Kidney capillary endothelial cell (primary cell): Measurements from ENCODE around the gene EIF2AK3.
"Not testable (repeated sequence)": the region's sequence is repeated elsewhere in the genome, so short reads cannot be mapped to it uniquely, and the experiment has no call there.

Experiments used
- DNase-seq: peaks from one replicate; pipeline ENCODE4 v3.0.0-alpha.2; 2018; ENCODE audit warnings: low spot score

Gene EIF2AK3

DNA sequence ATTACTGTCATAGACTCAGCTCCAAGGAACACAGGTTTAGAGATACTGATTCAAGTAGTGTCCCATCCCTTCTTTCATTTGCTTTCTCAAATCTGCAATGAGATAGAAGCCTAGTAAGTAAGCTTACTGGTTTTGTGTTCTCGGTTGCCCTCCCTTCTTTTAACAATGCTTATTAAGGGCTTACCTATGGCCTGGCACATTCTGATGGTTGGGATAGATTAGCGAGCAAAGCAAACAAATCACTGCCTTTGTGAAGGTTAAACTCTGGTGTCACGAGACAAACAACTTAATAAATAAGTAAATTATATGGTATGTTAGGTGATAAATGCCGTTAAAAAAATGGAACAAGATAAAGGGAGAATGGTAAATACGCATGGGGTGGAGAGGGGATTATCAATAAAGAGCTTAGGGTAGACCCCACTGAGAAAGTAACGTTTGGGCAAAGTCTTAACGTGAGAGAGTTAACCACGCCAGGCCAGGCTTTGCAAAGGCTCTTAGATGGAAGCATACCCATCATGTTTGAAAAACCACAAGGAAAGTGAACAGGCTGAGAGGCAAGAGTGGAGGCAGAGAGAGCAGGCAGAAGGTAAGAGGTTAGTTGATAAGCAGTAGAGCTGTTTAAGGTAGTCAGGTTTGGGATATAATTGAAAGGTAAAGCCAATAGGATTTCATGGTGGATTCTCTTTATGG, 31.0 kb downstream of the EIF2AK3 start:
- no peak for DNase-seq

DNA sequence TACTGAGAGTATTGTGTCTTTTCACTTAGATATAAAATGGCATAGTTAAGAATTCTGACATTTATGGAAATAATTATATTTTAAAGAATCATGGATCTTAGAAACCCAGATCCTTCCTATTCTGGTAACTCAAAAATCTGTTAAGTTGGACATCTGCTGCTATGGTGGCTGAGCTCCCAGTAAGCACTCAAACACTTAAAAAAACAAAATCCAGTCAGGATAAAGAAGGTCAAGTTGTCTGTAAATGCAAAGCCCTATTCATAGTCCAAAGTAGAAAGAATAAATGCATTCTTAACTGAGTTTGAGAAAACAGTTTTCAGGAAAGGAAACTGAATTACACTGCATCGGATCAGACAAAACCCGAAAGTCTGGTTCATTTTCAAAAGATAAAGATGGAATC, 35.6 kb downstream of the EIF2AK3 start:
- no peak for DNase-seq

- DNase-seq, result peak; percentile 67
Observed at GRCh38 chr2:88590998-88591613, 36.2 kb downstream of the EIF2AK3 start.

DNA sequence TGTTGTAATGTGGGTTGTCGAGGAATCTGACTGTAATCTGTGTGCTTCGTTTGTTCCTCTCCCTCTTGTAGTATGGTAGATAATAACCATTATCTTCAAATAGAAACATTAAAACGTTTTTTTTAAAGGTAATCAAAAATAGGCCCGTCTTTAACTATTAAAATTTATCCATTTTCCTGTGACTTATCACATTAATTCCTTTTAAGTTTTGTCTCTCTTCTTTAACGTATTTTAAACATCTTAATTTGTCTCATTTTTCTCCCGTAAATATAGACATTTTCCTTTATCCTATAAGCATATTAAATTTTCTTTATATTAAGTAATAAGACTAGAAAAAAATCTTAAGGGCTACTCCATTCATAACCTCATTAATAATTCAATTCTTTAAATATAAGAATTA, 41.3 kb downstream of the EIF2AK3 start:
- no peak for DNase-seq

GRCh38 chr2:88582030-88582429, 45.2 kb downstream of the EIF2AK3 start:
- DNase-seq, result peak; percentile 36

GRCh38 chr2:88580088-88580487, 47.2 kb downstream of the EIF2AK3 start:
- DNase-seq, result no peak

DNA sequence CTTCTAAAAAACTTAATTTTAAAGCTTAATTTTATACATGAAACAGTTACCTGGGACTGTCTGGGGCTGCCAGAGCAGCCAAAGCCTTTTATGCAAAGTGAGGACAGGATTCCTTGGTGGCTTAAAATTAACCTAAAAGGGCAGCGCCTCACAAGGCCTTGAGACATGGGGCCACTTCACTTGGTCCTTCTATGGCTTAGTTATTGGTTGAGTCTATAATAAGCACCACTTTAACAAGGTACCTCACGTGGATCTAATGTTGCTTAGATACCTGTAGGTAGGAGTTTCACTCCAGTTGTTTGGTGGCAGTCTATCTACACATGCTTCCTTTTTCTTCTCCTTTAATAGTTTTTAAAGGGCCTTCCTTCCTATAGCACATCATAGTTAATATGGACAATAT, 51.6 kb downstream of the EIF2AK3 start:
- DNase-seq, result no peak

GRCh38 chr2:88575051-88575450, 52.2 kb downstream of the EIF2AK3 start:
- DNase-seq, result no peak

GRCh38 chr2:88574445-88574844, 52.8 kb downstream of the EIF2AK3 start:
- no peak for DNase-seq

- no peak for DNase-seq
Observed at GRCh38 chr2:88568179-88568578, 59.1 kb downstream of the EIF2AK3 start.

DNA sequence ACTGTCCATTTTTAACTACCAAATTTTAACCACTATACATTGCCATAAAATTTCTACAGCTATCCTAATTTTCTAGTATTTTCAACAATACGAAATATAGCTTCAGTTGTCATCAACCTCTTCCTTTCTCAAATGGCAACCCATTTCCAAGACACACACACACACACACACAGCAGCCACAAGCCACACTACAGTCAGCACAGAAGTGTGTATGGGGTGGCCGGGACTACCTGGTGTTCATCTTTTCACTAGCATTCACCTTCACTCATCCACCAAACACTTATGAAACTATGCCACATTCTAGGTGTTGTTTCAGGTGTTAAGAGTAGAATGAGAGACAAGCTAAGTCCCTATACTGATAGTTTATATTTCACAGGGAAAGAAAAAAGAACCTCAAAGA, 62.9 kb downstream of the EIF2AK3 start:
- DNase-seq, result no peak

DNA sequence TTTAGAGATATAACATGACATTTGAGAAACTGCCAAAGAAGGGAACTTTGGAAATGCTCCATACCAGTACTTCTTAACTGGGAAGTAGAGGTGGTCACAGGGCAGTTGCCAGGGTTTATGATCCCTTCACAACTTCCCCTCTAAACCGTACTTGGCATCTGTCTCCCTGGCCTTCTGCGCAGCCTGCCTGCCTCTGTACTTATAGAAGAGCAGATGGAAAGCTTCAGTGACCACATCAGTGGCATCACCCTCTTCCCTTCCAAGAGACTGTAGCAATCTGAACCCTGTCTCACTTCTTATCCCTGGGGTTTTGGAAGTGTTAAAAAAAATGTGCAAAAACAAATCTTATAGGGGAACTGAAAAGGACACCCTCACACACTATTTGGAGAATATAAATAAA, 64.1 kb downstream of the EIF2AK3 start:
- DNase-seq, result no peak

DNA sequence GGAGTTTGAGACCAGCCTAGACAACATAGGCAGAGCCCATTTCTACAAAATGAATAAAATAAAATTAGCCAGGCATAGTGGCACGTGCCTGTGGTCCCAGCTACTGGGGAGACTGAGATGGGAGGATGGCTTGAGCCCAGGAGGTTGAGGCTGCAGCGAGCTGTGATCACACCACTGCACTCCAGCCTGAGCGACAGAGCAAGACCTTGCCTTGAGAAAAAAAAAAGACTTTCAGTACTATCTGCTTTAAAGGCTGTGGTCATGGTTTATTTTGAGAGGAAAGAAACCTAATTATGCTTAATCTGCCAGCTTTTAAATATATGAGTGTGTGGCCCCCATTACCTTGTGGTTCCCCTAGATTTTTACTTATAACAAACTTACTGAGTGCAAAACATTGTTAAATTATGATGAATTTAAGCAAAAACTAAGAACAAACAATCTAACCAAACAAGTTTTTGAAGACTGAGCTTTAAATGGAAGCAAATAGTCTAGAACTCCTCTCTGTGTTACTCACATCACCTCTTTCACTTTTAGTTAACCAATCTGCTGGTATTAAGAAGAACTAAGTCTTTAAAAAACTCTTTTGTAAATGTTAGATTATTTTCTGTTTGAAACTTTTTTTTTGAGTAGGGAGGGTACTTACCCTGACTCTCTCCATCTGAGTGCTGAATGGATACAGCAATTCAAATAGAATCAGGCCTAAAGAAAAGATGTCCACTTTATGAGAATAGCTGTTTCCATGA, 65.4 kb downstream of the EIF2AK3 start:
- no peak for DNase-seq

- DNase-seq, result no peak
Observed at GRCh38 chr2:88560619-88561307, 66.5 kb downstream of the EIF2AK3 start.

GRCh38 chr2:88557290-88557689, 70.0 kb downstream of the EIF2AK3 start:
- DNase-seq, result no peak

- DNase-seq, result no peak
Observed at GRCh38 chr2:88556026-88556425, 71.2 kb downstream of the EIF2AK3 start.

GRCh38 chr2:88554189-88554588, 73.1 kb downstream of the EIF2AK3 start:
- no peak for DNase-seq

DNA sequence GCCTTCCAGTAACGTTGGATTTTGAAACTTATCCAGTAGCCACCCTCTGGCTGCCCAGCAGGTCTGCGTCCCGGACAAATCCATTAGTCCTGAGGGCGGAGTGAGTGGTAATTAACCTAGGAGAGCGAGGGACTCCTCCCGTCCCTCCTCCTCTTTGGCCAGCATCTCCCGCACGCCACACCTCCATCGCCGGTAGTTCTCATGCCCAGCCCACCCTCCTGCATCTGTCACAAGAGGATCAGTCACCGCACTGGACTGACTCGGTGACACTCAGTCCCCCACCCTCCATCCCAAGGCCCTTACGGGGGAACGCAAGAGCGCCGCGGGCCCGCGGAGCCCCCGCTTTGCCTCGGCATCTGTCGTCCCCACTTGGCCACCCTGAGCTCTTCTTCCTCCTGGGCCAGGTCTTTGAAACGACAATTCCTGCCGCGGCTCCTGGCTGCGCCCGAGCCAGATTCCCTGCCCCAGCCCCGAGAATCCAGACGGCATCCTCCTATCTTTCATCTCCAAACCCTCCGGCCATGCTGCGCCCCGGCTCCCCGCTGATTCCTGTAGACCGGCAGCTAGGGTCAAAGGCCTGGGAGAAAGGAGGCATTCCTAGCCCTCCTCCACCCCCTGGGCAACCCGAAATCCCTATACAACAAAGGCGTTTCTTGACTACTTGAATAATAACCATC, 77.5 kb downstream of the EIF2AK3 start:
- DNase-seq, result no peak

- DNase-seq, result not testable (repeated sequence)
Observed at GRCh38 chr2:88546291-88546690, 81.0 kb downstream of the EIF2AK3 start.

GRCh38 chr2:88545118-88545517, 82.1 kb downstream of the EIF2AK3 start:
- DNase-seq, result no peak

GRCh38 chr2:88543541-88544057, 83.7 kb downstream of the EIF2AK3 start:
- no peak for DNase-seq

DNA sequence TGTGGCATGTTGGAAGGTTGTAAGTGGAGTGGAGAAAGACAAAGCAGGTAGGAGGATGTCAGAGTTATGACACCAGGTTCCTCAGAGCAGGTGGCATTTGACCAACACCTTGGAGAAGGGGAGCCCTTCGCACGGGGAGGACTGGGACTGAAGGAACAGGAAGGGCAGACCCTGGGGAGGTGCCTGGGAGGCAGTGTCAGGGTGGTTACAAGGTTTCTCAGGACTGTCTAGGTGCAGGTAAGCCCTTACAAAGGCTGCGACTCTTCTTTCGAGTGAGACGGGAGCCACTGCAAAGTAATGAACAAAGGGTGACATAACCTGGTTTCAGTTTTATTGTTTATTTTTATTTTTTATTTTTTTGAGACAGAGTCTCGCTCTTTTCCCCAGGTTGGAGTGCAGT, 84.6 kb downstream of the EIF2AK3 start:
- no peak for DNase-seq
